Testis (tissue), 3 donors: Measurements from ENCODE around the gene TMEM37. TPM values are rescaled to one million over a fixed set of nuclear protein-coding genes. Genes with fewer than 3 reads are reported as not detected.

ENCODE experiments used
- DNase-seq: peaks from one replicate; pipeline ENCODE4 v3.0.0-alpha.2; 2019
- H3K27ac ChIP-seq, 2 donors: fragments of 200-600 bp; sonication (generic); one replicate each; pipeline ENCODE4 v1.5.1; 2019
- H3K27me3 ChIP-seq: fragments of 200-600 bp; sonication (generic); one replicate; pipeline ENCODE4 v1.5.1; 2019
- H3K36me3 ChIP-seq: fragments of 200-600 bp; sonication (generic); one replicate; pipeline ENCODE4 v1.5.1; 2017; ENCODE audit warnings: low read depth; ENCODE audit errors: missing control alignments
- H3K4me1 ChIP-seq: fragments of 200-600 bp; sonication (generic); one replicate; pipeline ENCODE4 v1.5.1; 2019
- H3K4me3 ChIP-seq, 2 donors: fragments of 200-600 bp; sonication (generic); one replicate each; pipeline ENCODE4 v1.5.1; 2017 to 2019
- H3K9me3 ChIP-seq: fragments of 200-600 bp; sonication (generic); one replicate; pipeline ENCODE4 v1.5.1; 2017
- CTCF ChIP-seq, 3 experiments: fragments of 450-650 bp in 2 of 3; fragments of 200-600 bp in 1 of 3; sonication (generic) in 1 of 3; IDR thresholded peaks; one replicate each; pipeline ENCODE4 v1.5.1; 2016 to 2019; ENCODE audit warnings: antibody characterized with exemption in 3 of 3, mild to moderate bottlenecking in 2 of 3, moderate library complexity in 1 of 3
- POLR2A ChIP-seq: fragments of 450-650 bp; IDR thresholded peaks from one replicate; pipeline ENCODE4 v1.6.1; 2017; ENCODE audit warnings: antibody characterized with exemption, mild to moderate bottlenecking, moderate library complexity
- WGBS, 2 donors: methylation state at CpG; one replicate each; pipeline ENCODE4 v1.1.5; 2018; 5-methylcytosine and 5-hydroxymethylcytosine counted together
- intact Hi-C: fragments of 100-400 bp; cut with DNase I; formaldehyde crosslinking; loops from one replicate; pipeline ENCODE4 v1.15.1; 2023; ENCODE audit warnings: low total_unique reads
- polyA plus RNA-seq: library from polyadenylated mRNA; stranded (reverse); fragments of 350-450 nt; fragmentation: Illumina TruSeq; extraction: RNeasy Lipid Tissue Mini Kit (QIAGEN cat#74804); gene quantifications from one replicate; pipeline ENCODE4 v1.2.3, GENCODE V29; 2014; ENCODE audit warnings: low read depth, low replicate concordance; ENCODE audit not compliant: insufficient read depth
- total RNA-seq, 2 donors: library from RNA; depleted of rRNA; stranded (reverse); fragments of >200 nt; gene quantifications; one replicate each; pipeline ENCODE4 v1.2.3, GENCODE V29; 2016

TMEM37 gene
- total and polyA plus RNA-seq, 3 donors from 2014 or later, result 7.0 to 14.2 (median 9.0) TPM

- H3K4me1 ChIP-seq, result peaks cover 10% of the 10 kb centered on the region
These were observed 56.0 kb downstream of the TMEM37 start for GRCh38 chr2:119487434-119488244.

More at GRCh38 chr2:119487434-119488244, 56.0 kb downstream of the TMEM37 start:
- TF ChIP-seq CTCF (IDR thresholded peaks at IDR 0.05), result no peak
- no peak for TF ChIP-seq POLR2A
- no peak overlapping the region for H3K27ac ChIP-seq
- no peaks in the 10 kb centered on the region for H3K27me3 ChIP-seq
- DNase-seq, result no peak
- 58 to 62% methylated on average over 9 of the region's 9 CpGs for WGBS, 2 donors
- no peak overlapping the region for H3K4me3 ChIP-seq
- intact Hi-C loops, result no loop called here
- H3K9me3 ChIP-seq, result no peaks in the 10 kb centered on the region
- no peaks in the 10 kb centered on the region for H3K36me3 ChIP-seq

Other genes with a start within 250 kb of the TMEM37 start
- gene STEAP3, start 208.0 kb upstream of the TMEM37 start, total RNA-seq, result 10 to 100 TPM in 1 of 2 donors, 1 to 10 TPM in 1; 5.1 to 11.9 TPM
- 5.6 TPM for gene STEAP3, start 208.0 kb upstream of the TMEM37 start, polyA plus RNA-seq
- 10 to 100 TPM; 12.8 to 13.4 TPM for gene C2orf76, start 65.0 kb upstream of the TMEM37 start, total RNA-seq
- 27.8 TPM for gene C2orf76, start 65.0 kb upstream of the TMEM37 start, polyA plus RNA-seq
- gene DBI, start 64.9 kb upstream of the TMEM37 start, total RNA-seq, result 100 to 1,000 TPM; 109 to 130 TPM
- gene DBI, start 64.9 kb upstream of the TMEM37 start, polyA plus RNA-seq, result 434 TPM
- 1 to 10 TPM; 1.1 to 2.0 TPM for gene SCTR, start 92.6 kb downstream of the TMEM37 start, total RNA-seq
- 6.6 TPM for gene SCTR, start 92.6 kb downstream of the TMEM37 start, polyA plus RNA-seq
- 10 to 100 TPM; 28.2 to 62.4 TPM for gene CFAP221, start 112.6 kb downstream of the TMEM37 start, total RNA-seq
- gene CFAP221, start 112.6 kb downstream of the TMEM37 start, polyA plus RNA-seq, result 91.2 TPM
- 10 to 100 TPM; 26.4 to 28.8 TPM for gene TMEM177, start 247.3 kb downstream of the TMEM37 start, total RNA-seq
- gene TMEM177, start 247.3 kb downstream of the TMEM37 start, polyA plus RNA-seq, result 19.0 TPM